Thoracic aorta (tissue), 2 donors: ENCODE results near the gene ADGRA1. TPM values are rescaled to one million over a fixed set of nuclear protein-coding genes. Genes with fewer than 3 reads are reported as not detected.

Source experiments
- ATAC-seq: fragments of 150-250 bp; one replicate; pipeline ENCODE4 v1.8.0; 2017; ENCODE audit warnings: low read depth; ENCODE audit not compliant: insufficient number of reproducible peaks, low FRiP score
- DNase-seq: peaks from one replicate; pipeline ENCODE4 v3.0.0-alpha.2; 2020; ENCODE audit warnings: low spot score
- H3K27ac ChIP-seq, 2 donors: fragments of 200-600 bp; sonication (generic); 1 replicate in 1 of 2; 2 replicates in 1 of 2; pipeline ENCODE4 v1.5.1; 2016; ENCODE audit warnings: mild to moderate bottlenecking in 2 of 2, moderate library complexity in 2 of 2
- H3K27me3 ChIP-seq: fragments of 200-600 bp; sonication (generic); replicated peaks from 2 replicates; pipeline ENCODE4 v1.6.0; 2016; ENCODE audit warnings: mild to moderate bottlenecking; ENCODE audit not compliant: insufficient read depth
- H3K36me3 ChIP-seq: fragments of 200-600 bp; sonication (generic); one replicate; pipeline ENCODE4 v1.5.1; 2016
- H3K4me1 ChIP-seq, 2 donors: fragments of 200-600 bp; sonication (generic); 1 replicate in 1 of 2; 2 replicates in 1 of 2; pipeline versions ENCODE4 v1.5.1 to v1.6.0; 2016; ENCODE audit warnings: low read depth in 2 of 2, mild to moderate bottlenecking in 1 of 2; ENCODE audit not compliant: control insufficient read depth in 1 of 2
- H3K4me3 ChIP-seq: fragments of 200-600 bp; sonication (generic); 2 replicates; pipeline ENCODE4 v1.5.1; 2016; ENCODE audit warnings: mild to moderate bottlenecking
- H3K9me3 ChIP-seq: fragments of 200-600 bp; sonication (generic); 2 replicates; pipeline ENCODE4 v1.5.1; 2016
- total RNA-seq, 2 donors: library from RNA; depleted of rRNA; stranded (reverse); fragments of >200 nt; gene quantifications; one replicate each; pipeline versions ENCODE4 v1.1.0 to v1.2.3, GENCODE V29; 2016
- TF ChIP-seq, protein P1 (sequence below): fragments of 200-600 bp; sonication (generic); IDR thresholded peaks from one replicate; pipeline ENCODE4 v1.5.1; 2019; ENCODE audit warnings: antibody characterized with exemption

The ADGRA1 gene
- total RNA-seq, 2 donors from 2014 or later, result not detected

DNA sequence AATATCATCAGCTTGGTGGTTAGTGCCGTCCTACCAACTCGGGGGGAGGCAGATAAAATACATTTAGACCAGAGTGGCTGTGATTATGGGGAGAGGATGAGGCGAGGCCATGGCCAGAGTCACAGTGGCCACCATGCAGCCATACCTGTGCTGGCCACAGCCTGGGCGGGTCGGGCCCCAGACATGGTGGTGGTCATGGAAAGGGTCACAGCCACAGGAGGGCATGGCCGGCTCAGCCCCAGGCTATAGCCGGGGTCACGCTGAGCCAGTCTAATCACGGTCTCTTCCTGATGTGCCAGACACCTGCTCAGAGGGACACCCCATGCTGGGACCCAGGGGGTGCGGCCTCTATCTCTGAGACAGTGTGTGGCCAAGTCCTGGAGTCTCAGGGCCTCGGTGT, 10.2 kb downstream of the ADGRA1 start:
- DNase-seq (no peak), ATAC-seq (no peak)
- Histone ChIP-seq H3K4me1 (no peaks in the 10 kb centered on the region), H3K27ac (no peak overlapping the region), H3K4me3 (no peak overlapping the region), H3K36me3 (no peaks in the 10 kb centered on the region), H3K9me3 (no peaks in the 10 kb centered on the region), H3K27me3 (no peaks in the 10 kb centered on the region)
- TF ChIP-seq, protein P1, sequence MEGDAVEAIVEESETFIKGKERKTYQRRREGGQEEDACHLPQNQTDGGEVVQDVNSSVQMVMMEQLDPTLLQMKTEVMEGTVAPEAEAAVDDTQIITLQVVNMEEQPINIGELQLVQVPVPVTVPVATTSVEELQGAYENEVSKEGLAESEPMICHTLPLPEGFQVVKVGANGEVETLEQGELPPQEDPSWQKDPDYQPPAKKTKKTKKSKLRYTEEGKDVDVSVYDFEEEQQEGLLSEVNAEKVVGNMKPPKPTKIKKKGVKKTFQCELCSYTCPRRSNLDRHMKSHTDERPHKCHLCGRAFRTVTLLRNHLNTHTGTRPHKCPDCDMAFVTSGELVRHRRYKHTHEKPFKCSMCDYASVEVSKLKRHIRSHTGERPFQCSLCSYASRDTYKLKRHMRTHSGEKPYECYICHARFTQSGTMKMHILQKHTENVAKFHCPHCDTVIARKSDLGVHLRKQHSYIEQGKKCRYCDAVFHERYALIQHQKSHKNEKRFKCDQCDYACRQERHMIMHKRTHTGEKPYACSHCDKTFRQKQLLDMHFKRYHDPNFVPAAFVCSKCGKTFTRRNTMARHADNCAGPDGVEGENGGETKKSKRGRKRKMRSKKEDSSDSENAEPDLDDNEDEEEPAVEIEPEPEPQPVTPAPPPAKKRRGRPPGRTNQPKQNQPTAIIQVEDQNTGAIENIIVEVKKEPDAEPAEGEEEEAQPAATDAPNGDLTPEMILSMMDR, result no peak

DNA sequence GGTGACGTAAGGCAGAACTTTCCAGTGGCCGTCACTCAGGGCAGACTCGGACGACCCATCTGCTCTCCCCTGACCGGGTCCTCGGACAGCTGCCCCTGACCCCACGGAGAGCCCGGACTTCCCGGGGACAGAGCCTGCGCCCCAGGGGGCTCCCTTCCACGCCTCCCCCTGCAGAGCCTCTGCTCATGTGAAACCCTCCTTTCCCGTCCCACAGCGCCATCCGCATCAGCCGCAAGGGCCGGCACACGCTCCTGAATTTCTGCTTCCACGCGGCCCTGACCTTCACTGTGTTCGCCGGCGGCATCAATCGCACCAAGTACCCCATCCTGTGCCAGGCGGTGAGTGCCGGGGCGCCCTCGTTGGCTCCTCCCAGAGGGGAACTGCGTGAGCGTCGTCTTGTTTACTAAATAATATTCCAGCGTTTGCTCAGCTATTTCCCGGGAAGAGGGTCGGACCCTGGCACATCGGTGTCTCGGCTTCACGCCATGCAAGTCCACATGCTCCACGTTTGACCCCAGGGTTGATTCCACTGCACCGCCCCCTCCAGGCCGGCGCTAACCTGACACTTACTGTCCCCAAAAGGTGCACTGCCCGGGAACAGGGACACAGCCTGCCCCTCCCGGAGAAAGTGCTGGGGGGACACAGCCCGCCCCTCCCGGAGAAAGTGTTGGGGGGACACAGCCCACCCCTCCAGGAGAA, 10.9 kb downstream of the ADGRA1 start:
- TF ChIP-seq, protein P1, result no peak
- Histone ChIP-seq H3K4me3 (no peak overlapping the region), H3K27me3 (no peaks in the 10 kb centered on the region), H3K9me3 (no peaks in the 10 kb centered on the region), H3K27ac (no peak overlapping the region), H3K4me1 (no peaks in the 10 kb centered on the region), H3K36me3 (no peaks in the 10 kb centered on the region)
- no peak for ATAC-seq
- no peak for DNase-seq

DNA sequence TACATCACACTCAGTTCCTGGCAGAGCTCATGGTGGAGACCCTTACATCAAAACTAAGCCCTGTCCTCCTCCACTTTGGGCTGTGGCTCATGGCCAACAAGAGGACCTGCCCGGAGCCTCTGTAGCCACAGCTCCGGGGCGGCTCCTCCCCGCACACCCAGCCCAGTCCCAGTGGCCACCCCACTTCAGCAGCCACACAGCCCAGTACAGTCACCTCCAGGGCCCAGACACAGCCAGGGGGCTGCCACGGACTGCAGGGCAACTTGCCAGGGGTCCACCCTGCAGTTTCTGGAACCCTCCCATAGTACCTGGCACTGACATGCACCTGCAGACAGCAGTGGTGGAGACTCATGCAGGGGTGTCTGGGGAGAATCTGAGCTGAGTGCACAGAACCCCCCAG, 11.8 kb downstream of the ADGRA1 start:
- ATAC-seq, result no peak

DNA sequence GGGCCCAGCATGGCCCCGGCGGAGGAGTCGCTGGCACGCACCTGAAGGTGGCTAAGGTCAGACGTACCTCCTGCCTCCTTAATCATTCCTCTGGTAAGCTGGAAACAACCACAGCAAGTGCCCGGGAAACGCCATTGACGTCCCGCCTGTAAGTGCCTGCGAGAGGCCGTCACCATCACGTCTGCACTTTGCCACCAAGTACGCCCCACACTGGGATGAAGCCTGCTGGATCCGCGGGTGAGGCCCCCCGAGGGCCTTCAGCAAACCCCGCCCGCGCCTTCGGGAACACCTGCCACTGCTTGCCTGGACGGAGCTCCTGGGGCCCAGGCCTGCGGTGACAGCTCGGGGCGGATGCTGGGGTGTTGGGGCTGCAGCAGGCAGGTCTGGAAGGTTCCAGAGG, 12.5 kb downstream of the ADGRA1 start:
- no peaks in the 10 kb centered on the region for H3K36me3 ChIP-seq
- ATAC-seq (no peak), DNase-seq (no peak)
- TF ChIP-seq, protein P1, result no peak
- no peaks in the 10 kb centered on the region for H3K27me3 ChIP-seq
- no peaks in the 10 kb centered on the region for H3K4me1 ChIP-seq
- H3K9me3 ChIP-seq, result no peaks in the 10 kb centered on the region
- no peak overlapping the region for H3K27ac ChIP-seq
- no peak overlapping the region for H3K4me3 ChIP-seq

More for the DNA sequence above, 11.8 kb downstream of the ADGRA1 start:
- Histone ChIP-seq H3K36me3 (no peaks in the 10 kb centered on the region), H3K27me3 (no peaks in the 10 kb centered on the region), H3K4me3 (no peak overlapping the region), H3K9me3 (no peaks in the 10 kb centered on the region), H3K27ac (no peak overlapping the region), H3K4me1 (no peaks in the 10 kb centered on the region)
- DNase-seq, result no peak
- TF ChIP-seq, protein P1, result no peak

DNA sequence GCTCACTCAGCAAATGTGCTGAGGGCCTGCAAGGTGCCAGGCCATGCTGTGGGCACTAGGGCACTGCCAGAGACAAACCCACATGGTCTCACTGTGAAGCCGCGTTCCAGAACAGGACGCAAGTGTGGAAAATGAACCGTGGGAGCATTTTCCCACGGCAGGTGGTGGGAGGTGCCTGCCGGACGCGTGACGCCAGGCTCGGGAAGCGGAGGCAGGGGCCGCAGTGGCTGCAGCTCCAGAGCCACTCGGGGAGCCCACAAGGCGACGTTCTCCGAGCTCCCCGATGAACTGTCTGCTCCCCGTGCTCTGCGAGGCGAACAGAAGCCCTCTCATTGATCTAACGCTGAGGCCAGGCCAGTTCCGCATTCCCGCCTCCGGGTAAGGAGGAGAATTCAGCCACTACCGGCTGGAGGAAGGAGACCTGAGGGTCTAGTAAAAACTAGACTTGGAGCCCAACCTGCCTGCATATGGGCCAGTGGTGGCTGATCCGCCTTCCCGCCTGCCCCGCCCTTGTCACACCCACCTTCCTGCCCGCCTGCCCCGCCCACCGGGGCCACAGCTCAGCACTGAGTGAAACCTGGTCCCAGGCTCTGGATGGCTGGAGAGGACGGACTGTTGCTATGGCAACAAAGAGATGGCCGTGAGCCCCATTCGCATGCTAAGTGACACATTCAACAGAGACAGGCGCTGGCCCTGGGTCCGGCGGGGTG, 13.1 kb downstream of the ADGRA1 start:
- ATAC-seq, result no peak
- no peak for DNase-seq
- H3K27ac ChIP-seq, result no peak overlapping the region
- H3K36me3 ChIP-seq, result no peaks in the 10 kb centered on the region
- no peak overlapping the region for H3K4me3 ChIP-seq
- H3K27me3 ChIP-seq, result no peaks in the 10 kb centered on the region
- no peaks in the 10 kb centered on the region for H3K9me3 ChIP-seq
- TF ChIP-seq, protein P1, result no peak
- no peaks in the 10 kb centered on the region for H3K4me1 ChIP-seq
